CD14-positive monocyte (primary cell): ENCODE results near the gene KCNH3. TPM values are rescaled to one million over a fixed set of nuclear protein-coding genes. Genes with fewer than 3 reads are reported as not detected.

Experiments used
- DNase-seq, 3 donors: peaks; one replicate each; pipeline ENCODE4 v3.0.0-alpha.2; 2011 to 2022
- H2AFZ ChIP-seq: 2 replicates; pipeline ENCODE4 v1.6.0; 2012; ENCODE audit warnings: mild to moderate bottlenecking, low read depth, low read length, inconsistent platforms; ENCODE audit not compliant: insufficient read depth, poor library complexity, severe bottlenecking
- H3K27ac ChIP-seq, 2 donors: 1 replicate in 1 of 2; 2 replicates in 1 of 2; pipeline ENCODE4 v1.5.1; 2012 to 2013; ENCODE audit warnings: low read length in 2 of 2, control low read depth in 1 of 2, inconsistent platforms in 1 of 2, low read depth in 1 of 2, mild to moderate bottlenecking in 1 of 2
- H3K27me3 ChIP-seq, 2 donors: one replicate each; pipeline versions ENCODE4 v1.6.0 to v1.6.1; 2011 to 2013; ENCODE audit warnings: low read length in 2 of 2; ENCODE audit not compliant: control insufficient read depth in 2 of 2, insufficient read depth in 2 of 2
- H3K36me3 ChIP-seq, 2 donors: replicated peaks in 1 of 2; 1 replicate in 1 of 2; 2 replicates in 1 of 2; pipeline versions ENCODE4 v1.5.1 to v1.6.1; 2012 to 2013; ENCODE audit warnings: low read length in 2 of 2, control low read depth in 1 of 2, inconsistent platforms in 1 of 2, mild to moderate bottlenecking in 1 of 2; ENCODE audit not compliant: insufficient read depth in 2 of 2, control insufficient read depth in 1 of 2
- H3K4me1 ChIP-seq, 2 donors: 1 replicate in 1 of 2; 2 replicates in 1 of 2; pipeline versions ENCODE4 v1.5.1 to v1.6.1; 2012 to 2013; ENCODE audit warnings: low read length in 2 of 2, control low read depth in 1 of 2, inconsistent platforms in 1 of 2, mild to moderate bottlenecking in 1 of 2, moderate library complexity in 1 of 2; ENCODE audit not compliant: insufficient read depth in 2 of 2, control insufficient read depth in 1 of 2
- H3K4me2 ChIP-seq: replicated peaks from 2 replicates; pipeline ENCODE3; 2012; ENCODE audit warnings: low read length, moderate library complexity, mild to moderate bottlenecking; ENCODE audit not compliant: poor library complexity, severe bottlenecking; ENCODE audit errors: extremely low read depth
- H3K4me3 ChIP-seq, 3 experiments: fragments of 200-600 bp in 1 of 3; sonication (generic) in 1 of 3; replicated peaks in 1 of 3; 1 replicate in 2 of 3; 2 replicates in 1 of 3; pipeline ENCODE4 v1.5.1; 2011 to 2013; ENCODE audit warnings: low read length in 3 of 3, mild to moderate bottlenecking in 3 of 3, control low read depth in 2 of 3, low read depth in 2 of 3, inconsistent platforms in 1 of 3, moderate library complexity in 1 of 3
- H3K79me2 ChIP-seq: 2 replicates; pipeline ENCODE4 v1.6.0; 2012; ENCODE audit warnings: mild to moderate bottlenecking, control low read depth, inconsistent platforms, low read length, moderate library complexity; ENCODE audit not compliant: insufficient read depth
- H3K9ac ChIP-seq: 2 replicates; pipeline ENCODE4 v1.6.0; 2017; ENCODE audit warnings: low read length, mild to moderate bottlenecking; ENCODE audit not compliant: insufficient read depth, poor library complexity, severe bottlenecking
- H3K9me3 ChIP-seq, 2 donors: replicated peaks in 1 of 2; 1 replicate in 1 of 2; 2 replicates in 1 of 2; pipeline versions ENCODE4 v1.5.1 to v1.6.1; 2012 to 2013; ENCODE audit warnings: low read length in 2 of 2, control low read depth in 1 of 2; ENCODE audit not compliant: control insufficient read depth in 1 of 2, insufficient read depth in 1 of 2
- H4K20me1 ChIP-seq: 2 replicates; pipeline ENCODE4 v1.6.0; 2012; ENCODE audit warnings: mild to moderate bottlenecking, low read length, control low read depth, moderate library complexity; ENCODE audit not compliant: insufficient read depth
- H3K27ac Mint-ChIP-seq, 7 donors: one replicate each; pipeline ENCODE4 v1.8.0; 2020; ENCODE audit warnings: mild to moderate bottlenecking in 7 of 7, mixed read lengths in 7 of 7, moderate library complexity in 6 of 7, inconsistent platforms in 2 of 7
- H3K27me3 Mint-ChIP-seq, 3 donors: one replicate each; pipeline ENCODE4 v1.8.0; 2021 to 2022; ENCODE audit warnings: low read depth in 3 of 3, mild to moderate bottlenecking in 3 of 3, mixed read lengths in 3 of 3, moderate library complexity in 3 of 3, inconsistent platforms in 1 of 3
- H3K36me3 Mint-ChIP-seq, 2 donors: one replicate each; pipeline ENCODE4 v1.8.0; 2020; ENCODE audit warnings: mixed read lengths in 2 of 2, inconsistent platforms in 1 of 2, mild to moderate bottlenecking in 1 of 2
- H3K4me1 Mint-ChIP-seq: one replicate; pipeline ENCODE4 v1.8.0; 2020; ENCODE audit warnings: mild to moderate bottlenecking, mixed read lengths
- H3K4me3 Mint-ChIP-seq, 2 donors: one replicate each; pipeline ENCODE4 v1.8.0; 2020; ENCODE audit warnings: mild to moderate bottlenecking in 2 of 2, mixed read lengths in 2 of 2, moderate library complexity in 1 of 2
- H3K9me3 Mint-ChIP-seq, 7 donors: one replicate each; pipeline ENCODE4 v1.8.0; 2020 to 2022; ENCODE audit warnings: mixed read lengths in 7 of 7, mild to moderate bottlenecking in 6 of 7, moderate library complexity in 6 of 7, inconsistent platforms in 2 of 7
- WGBS: methylation state at CpG from one replicate; pipeline ENCODE4 v1.1.5; 2013; ENCODE audit warnings: missing lambda C conversion rate; ENCODE audit not compliant: insufficient coverage; 5-methylcytosine and 5-hydroxymethylcytosine counted together
- intact Hi-C, 2 donors: fragments of 100-400 bp; cut with micrococcal nuclease; formaldehyde crosslinking; loops; one replicate each; pipeline versions ENCODE4 v1.15.0 to v1.15.1; 2023
- polyA plus RNA-seq, 3 donors: library from polyadenylated mRNA; depleted of rRNA in 1 of 3; unstranded in 2 of 3; stranded (reverse) in 1 of 3; fragments of 300-500 nt in 2 of 3; fragments of >200 nt in 1 of 3; fragmentation: Illumina TruSeq in 2 of 3; gene quantifications; 1 replicate in 2 of 3; 2 replicates in 1 of 3; pipeline ENCODE4 v1.2.3, GENCODE V29; 2012 to 2021
- TF ChIP-seq, protein P1 (sequence below): fragments of 200-600 bp; IDR thresholded peaks from one replicate; pipeline ENCODE4 v1.8.0; 2022; ENCODE audit warnings: antibody characterized with exemption, mild to moderate bottlenecking

The KCNH3 gene
- polyA plus RNA-seq, 3 donors: 1.3 to 18.2 (median 3.3) TPM

DNA sequence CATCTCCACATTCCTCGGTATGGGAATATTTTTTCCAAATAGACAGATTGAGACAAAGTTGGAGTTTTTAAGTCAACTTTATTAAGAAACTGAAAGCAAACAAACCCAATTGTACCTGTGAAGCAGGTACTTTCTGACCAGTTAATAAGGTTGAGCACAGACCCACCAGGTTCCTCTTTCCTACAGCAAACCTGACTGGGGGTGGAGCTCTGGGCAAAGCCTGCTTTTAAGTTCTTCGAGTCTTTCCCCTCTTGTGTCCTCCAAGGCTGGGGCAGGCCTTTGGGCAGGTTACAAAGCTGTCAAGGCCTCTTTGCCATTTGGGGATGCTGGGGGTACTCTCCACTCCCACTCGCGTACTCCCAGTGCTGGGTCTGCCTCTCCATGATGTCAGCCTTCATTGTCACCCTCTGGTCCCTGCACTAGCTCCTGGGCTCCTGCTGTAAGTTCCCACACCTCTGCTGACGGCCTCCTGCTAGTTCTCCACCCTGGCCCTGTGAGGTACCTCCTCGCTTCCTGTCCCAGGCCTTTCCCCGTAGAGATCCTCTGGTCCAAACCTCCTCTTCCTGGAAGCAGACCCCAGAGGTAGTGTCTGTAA, 3.2 kb downstream of the KCNH3 start:
- TF ChIP-seq, protein P1, sequence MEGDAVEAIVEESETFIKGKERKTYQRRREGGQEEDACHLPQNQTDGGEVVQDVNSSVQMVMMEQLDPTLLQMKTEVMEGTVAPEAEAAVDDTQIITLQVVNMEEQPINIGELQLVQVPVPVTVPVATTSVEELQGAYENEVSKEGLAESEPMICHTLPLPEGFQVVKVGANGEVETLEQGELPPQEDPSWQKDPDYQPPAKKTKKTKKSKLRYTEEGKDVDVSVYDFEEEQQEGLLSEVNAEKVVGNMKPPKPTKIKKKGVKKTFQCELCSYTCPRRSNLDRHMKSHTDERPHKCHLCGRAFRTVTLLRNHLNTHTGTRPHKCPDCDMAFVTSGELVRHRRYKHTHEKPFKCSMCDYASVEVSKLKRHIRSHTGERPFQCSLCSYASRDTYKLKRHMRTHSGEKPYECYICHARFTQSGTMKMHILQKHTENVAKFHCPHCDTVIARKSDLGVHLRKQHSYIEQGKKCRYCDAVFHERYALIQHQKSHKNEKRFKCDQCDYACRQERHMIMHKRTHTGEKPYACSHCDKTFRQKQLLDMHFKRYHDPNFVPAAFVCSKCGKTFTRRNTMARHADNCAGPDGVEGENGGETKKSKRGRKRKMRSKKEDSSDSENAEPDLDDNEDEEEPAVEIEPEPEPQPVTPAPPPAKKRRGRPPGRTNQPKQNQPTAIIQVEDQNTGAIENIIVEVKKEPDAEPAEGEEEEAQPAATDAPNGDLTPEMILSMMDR: no peak
- Mint-ChIP-seq H3K4me3 (no peak overlapping the region), H3K9me3 (peaks cover 0 to 6% (median 2%) of the 10 kb centered on the region in 7 donors), H3K27ac (no peak overlapping the region), H3K4me1 (peaks cover 23% of the 10 kb centered on the region), H3K27me3 (peaks cover 51 to 85% (median 56%) of the 10 kb centered on the region in 3 donors), H3K36me3 (peaks cover 8 to 14% of the 10 kb centered on the region in 2 donors)
- Histone ChIP-seq H3K36me3 (no peaks in the 10 kb centered on the region), H3K9me3 (peaks cover 0 to 5% of the 10 kb centered on the region in 2 donors), H3K9ac (no peak overlapping the region), H2AFZ (no peak overlapping the region), H4K20me1 (peaks cover 13% of the 10 kb centered on the region), H3K4me1 (peaks cover 21 to 27% of the 10 kb centered on the region in 2 donors), H3K27ac (no peak overlapping the region), H3K79me2 (no peaks in the 10 kb centered on the region), H3K4me2 (no peak overlapping the region), H3K4me3 (no peak overlapping the region), H3K27me3 (peaks cover 3 to 62% of the 10 kb centered on the region in 2 donors)
- no peak for DNase-seq
- WGBS: 78% methylated on average over 6 of the region's 7 CpGs
- intact Hi-C loops: no loop called here

DNA sequence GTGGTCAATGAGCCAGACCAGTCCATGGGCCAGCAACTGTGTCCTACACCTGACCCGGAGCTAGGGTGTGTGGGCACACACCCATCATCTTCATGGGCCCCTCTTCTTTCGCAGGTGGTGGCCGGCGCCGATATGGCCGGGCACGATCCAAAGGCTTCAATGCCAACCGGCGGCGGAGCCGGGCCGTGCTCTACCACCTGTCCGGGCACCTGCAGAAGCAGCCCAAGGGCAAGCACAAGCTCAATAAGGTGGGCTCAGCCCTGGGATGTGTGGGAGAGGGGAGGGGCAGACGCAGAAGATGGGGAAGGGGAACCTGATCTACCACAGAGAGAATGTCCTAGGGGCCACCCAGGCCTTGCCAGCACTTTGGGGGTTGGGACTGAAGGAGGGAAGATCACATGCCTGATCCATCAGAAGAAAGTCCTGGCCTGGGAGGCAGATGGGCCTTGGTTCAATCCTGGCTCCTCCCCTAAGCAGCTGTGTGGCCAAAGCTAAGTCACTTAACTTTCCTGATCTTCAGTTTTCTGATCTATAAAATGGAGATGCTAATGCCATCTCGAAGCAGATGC, 3.8 kb downstream of the KCNH3 start:
- no peak overlapping the region for H2AFZ ChIP-seq
- intact Hi-C loops: no loop called here
- no peaks in the 10 kb centered on the region for H3K79me2 ChIP-seq
- no peak overlapping the region for H3K4me2 ChIP-seq
- peaks cover 13% of the 10 kb centered on the region for H4K20me1 ChIP-seq
- Mint-ChIP-seq H3K9me3 (peaks cover 0 to 6% (median 2%) of the 10 kb centered on the region in 7 donors), H3K27me3 (peaks cover 58 to 88% (median 63%) of the 10 kb centered on the region in 3 donors), H3K36me3 (peaks cover 8 to 14% of the 10 kb centered on the region in 2 donors), H3K4me3 (no peak overlapping the region), H3K27ac (no peak overlapping the region), H3K4me1 (peaks cover 17% of the 10 kb centered on the region)
- no peak for DNase-seq
- H3K36me3 ChIP-seq: no peaks in the 10 kb centered on the region
- no peak overlapping the region for H3K4me3 ChIP-seq
- H3K9me3 ChIP-seq: peaks cover 0 to 5% of the 10 kb centered on the region in 2 donors
- WGBS: 96% methylated on average over 13 of the region's 15 CpGs
- peaks cover 14 to 20% of the 10 kb centered on the region in 2 donors for H3K4me1 ChIP-seq
- peaks cover 3 to 69% of the 10 kb centered on the region in 2 donors for H3K27me3 ChIP-seq
- H3K9ac ChIP-seq: no peak overlapping the region
- no peak overlapping the region for H3K27ac ChIP-seq
- TF ChIP-seq, protein P1: no peak
